HG03175 (cell line): Measurements from ENCODE around the gene CTXND1.

Experiments used
- ATAC-seq: cut with Tn5 transposase; IDR thresholded peaks from one replicate; pipeline ENCODE4 v1.9.1; 2021; ENCODE audit warnings: mild to moderate bottlenecking, moderate library complexity; ENCODE audit not compliant: unreplicated experiment

CTXND1 gene

DNA sequence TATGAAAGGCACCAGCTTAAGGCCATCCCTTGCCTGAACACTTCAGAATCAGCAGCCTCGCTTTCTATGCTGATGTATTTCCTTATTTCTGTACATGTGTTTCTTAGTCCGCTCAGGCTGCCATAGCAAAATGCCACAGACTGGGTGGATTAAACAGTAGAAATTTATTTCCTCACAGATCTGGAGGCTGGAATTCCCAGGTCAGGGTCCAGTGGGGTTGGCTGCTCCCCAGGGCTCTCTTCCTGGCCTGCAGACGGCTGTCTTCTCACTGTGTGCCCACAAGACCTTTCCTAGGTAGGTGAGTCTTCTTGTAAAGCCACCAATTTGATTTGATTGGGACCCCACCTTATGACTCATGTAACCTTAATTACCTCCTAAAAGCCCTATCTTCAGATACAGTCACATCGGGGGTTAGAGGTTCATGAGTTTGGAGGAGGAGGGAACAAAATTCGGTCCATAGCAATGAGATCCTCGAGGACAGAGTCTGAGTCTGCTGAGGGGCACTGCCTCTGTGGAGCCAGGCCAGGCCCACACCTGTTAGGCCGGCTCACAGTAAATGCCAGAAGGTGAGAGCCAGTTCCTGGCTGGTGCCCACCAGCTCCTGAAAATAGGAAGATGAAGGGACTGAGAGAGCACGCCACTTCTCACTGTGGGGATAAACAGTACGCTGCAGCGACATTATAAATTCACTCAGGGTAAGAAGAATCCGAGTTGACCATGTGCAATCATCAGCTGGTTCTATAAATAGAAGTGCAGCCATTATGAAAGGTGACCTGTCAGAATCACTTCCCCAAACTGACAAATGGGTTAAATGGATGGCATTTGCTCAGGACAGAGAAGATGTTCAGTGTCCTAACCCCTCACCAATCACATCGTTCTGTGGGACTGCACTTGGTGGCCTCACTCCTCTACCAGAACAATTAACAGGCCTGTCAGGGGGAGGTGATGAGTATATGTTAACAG lies 41.1 kb downstream of the CTXND1 start:
- peak; percentile 75 for ATAC-seq

DNA sequence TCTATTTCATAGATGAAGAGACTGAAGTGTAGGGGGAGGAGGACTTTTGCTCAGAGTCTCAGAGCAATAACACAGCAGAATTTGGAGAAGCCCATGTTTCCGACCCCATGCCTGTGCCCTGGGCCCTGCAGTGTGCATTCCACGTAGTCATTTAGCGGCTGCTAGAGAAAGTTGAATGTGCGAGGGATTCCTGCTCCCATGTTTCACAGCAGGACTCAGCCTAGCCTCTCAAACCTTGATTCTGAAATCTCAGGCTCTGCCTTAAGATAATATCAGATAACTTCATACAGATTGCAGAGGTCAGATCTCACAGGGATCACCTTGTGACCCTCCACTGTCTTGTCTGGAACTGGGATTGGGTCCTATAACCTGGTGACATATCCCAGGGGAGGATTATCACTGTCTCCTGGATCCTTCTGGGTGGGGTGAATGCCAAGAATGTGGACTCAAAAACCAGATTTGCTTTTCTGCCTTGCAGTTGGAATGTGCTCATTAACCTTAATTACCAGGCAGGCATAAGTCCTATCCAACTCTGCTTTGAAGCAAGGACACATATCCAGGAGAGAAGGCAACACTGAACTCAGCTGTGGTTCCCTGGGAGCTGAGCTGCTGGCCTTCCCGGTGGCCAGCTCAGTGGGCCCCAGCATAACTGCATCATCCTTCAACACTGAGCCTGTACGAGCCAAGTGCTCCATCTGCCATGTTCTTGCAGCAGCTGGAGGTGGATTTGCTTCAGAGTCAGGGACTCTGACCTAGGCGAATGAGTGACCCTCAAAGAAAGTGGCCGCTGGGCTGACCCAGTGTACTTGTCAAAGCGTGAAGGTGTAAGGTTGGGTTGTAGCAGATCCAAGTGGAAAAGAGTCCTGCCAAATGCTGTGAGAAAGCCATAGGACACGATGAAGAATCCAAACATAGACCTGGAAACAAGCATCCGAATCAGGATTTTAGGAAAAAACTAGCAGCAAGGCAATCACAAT lies 43.0 kb downstream of the CTXND1 start:
- ATAC-seq: no peak

- ATAC-seq: no peak
Measured at GRCh38 chr15:80207887-80208286, 44.1 kb downstream of the CTXND1 start.

- ATAC-seq: no peak
Measured at GRCh38 chr15:80204231-80204630, 47.8 kb downstream of the CTXND1 start.

- no peak for ATAC-seq
Measured at GRCh38 chr15:80203361-80203885, 48.6 kb downstream of the CTXND1 start.

DNA sequence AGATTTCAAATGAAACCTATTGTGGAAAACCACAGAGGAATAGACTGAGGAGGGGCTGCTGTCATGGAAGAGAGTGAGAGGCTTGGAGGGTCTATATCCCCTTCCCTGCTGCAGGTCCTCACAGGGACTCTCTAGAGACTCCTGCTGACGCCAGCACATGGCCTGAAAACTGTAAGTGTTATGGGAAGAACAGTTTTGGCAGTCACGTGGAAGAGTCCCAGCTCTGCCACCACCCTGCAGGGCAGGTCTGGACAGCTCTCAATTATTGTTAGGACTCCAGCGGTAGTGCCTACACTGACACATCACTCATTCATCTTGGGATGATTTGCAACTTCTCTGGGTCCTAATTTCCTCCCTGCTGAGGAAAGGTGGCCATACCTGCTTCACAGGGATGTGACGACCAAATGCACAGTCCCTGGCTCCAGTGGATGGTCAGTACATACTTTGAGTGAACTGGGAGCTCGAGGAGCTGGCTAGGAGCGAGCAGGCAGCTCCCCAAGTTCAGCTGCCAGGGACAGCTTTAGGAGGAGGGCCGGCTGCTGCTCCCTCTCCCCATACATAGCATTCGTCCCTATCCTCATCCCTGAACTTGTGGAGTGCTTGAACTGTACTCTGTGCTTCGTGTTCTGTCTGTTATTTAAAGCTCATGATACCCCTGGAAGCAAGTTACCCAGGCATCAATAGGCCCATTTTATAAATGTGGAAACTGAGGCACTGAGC lies 49.2 kb downstream of the CTXND1 start:
- ATAC-seq: no peak

GRCh38 chr15:80202016-80202315 lies 50.0 kb downstream of the CTXND1 start:
- ATAC-seq: no peak

- ATAC-seq: no peak
Measured at GRCh38 chr15:80201256-80202015, 50.6 kb downstream of the CTXND1 start.

- no peak for ATAC-seq
Measured at GRCh38 chr15:80199869-80200268, 52.1 kb downstream of the CTXND1 start.

- no peak for ATAC-seq
Measured at GRCh38 chr15:80199366-80199765, 52.6 kb downstream of the CTXND1 start.

DNA sequence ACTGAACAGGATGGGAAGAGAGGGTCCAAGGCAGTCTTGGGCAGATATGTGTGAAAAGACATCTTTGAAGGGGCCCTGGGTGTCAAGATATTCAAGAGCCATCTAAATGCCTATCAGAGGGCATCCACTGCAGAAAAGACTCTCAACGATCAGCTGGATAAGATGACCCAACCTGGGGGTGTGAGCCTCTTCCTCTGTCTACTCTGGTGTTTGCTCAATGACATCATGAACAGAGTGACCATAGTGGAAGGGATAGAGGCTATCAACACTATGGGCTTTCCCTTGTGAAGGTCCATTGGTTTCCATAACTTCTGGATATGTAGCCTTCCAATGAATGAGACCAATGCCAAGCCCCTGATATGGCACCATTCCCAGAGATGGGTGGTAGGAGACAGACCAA lies 57.1 kb downstream of the CTXND1 start:
- no peak for ATAC-seq

DNA sequence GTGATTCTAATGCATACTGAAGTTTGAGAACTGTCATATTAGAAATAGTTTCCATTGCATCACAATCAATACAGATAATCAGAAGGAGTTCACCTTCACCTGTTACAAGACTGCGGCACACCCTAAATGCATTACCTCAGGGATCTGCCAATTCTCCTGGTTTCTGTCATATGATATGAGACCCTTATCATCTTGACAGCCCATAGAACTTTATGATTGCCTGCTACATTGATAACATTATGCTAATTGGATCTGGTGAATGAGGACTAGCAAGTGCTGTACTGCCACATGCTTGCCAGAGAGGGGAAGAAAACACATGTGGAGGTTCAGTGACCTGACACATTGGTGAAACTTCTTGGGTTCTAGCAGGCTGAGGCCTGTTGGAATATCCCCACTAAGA lies 57.8 kb downstream of the CTXND1 start:
- no peak for ATAC-seq

DNA sequence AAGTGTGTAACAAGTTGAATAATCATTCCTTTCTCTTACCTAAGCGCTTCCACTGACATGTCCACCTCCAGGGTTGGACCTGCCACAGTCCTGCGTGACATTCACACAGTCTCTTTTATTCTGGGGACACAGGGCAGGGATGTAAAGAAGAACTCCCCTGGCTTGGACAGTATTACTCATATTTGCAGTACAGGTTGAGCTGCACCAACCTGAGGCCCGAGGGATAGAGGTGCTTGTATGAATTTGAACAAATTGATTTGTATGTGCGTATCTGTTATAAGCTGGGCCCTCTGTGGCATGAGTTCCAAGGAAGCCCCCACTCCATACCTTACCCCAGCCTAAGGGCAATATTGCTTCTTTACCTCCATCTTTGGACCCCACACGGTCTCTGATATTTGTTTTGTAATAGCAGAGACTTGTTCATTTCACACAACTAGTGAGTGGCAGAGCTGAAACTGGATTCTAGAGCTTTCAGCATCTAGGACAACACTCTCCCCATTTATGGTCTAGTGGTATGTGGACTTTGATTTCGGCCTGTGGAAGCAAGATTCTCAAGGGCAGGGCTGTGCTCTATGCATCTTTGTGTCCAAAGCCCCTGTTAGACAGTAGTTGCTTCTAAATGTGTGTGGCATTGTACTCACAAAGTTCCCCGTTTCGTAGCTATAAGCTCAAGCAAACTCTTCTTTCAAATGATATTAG lies 60.0 kb downstream of the CTXND1 start:
- no peak for ATAC-seq

DNA sequence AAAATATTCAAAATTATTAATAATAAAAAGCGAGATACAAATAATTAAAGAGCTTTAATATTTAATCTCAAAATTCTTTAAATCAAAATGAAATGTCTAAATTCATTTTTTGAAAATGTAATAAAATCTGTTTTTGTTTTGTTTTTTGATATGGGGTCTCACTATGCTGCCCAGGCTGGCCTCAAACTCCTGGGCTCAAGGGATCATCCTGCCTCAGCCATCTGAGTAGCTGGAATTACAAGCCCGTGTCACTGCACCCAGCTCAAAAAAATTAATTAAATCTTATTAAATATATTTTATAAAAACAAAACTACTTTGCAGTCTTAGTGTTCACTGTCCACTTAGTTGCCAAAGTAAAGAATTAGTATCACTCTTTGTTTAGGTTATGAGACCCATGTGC lies 60.8 kb downstream of the CTXND1 start:
- no peak for ATAC-seq

DNA sequence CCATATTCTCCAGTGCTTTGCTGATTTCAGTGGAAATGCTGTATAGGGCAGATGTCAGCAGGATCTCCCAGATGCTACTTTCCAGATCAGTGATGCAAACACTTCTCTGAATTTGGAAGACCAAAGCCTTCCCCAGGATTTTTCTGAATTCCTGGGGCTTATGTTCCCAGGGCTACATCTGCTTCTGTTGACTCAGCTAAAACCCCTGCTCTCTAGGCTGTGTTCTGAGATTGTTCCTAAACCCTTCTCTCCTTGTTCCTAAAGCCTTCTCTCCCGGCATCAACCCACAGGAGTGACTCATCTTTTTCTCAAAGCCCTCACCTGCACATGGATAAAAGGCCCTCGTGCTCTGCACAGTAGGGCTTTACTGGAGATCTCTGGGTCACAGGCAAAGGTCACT lies 63.8 kb downstream of the CTXND1 start:
- no peak for ATAC-seq

DNA sequence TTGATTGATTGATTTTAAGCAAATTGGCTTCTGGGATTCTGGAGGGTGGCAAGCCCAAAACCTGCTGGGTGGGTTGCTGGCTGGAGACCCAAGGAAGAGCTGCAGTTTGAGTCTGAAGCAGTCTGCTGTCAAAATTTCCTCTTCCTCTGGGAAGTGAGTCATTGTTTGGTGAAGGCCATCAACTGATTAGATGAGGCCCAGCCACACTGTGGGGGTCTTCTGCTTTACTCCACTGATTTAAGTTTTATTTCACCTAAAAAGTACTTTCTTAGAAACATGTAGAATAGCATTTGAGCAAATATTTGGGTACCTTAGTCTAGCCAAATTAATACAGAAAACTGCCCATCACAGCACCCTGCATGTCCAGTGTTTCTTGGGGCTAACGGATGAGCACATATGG lies 65.4 kb downstream of the CTXND1 start:
- ATAC-seq: no peak

GRCh38 chr15:80186066-80186465 lies 65.9 kb downstream of the CTXND1 start:
- no peak for ATAC-seq

GRCh38 chr15:80185152-80185551 lies 66.9 kb downstream of the CTXND1 start:
- ATAC-seq: no peak

DNA sequence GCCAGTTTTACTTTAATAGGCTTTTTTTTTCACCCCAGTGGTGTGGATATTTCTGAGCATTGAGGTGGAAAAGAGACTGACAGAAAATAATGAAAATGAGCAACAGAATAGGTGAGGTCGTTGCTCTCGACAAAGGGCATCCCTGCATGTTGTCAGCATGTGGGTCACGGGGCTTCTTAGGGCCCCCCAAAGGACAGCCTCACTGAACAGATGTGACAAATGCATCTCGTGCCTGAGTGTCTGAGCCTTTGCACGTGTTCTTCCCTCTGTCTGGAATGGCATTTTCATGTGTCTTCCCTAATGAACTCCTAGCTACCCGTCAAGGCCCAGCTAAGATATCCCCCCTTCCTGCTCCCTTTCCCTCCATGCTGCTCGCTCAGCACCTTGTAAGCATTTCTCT lies 67.5 kb downstream of the CTXND1 start:
- no peak for ATAC-seq

DNA sequence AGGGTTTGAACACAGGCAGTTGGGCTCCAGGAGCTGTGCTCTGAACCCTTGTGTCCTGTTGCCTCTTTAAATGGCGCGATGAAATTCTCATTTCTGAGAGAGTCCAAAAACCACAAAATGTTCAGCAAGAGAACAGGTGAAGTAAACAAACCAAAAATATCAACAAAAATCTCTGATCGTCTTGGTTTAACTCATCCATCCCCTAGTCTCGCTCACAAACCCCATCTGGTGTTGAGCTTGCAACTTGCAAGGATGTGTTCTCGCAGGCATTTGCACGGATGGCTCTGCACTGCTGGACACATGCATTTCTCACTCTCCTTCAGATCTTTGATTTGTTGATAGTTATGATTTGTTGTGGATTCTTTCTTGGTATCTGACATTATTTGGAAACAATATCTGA lies 68.1 kb downstream of the CTXND1 start:
- no peak for ATAC-seq
